WTC11 (cell line): ENCODE results near the gene SORL1. TPM values are rescaled to one million over a fixed set of nuclear protein-coding genes. Genes with fewer than 3 reads are reported as not detected.

Source experiments
- ATAC-seq: fragments of 200-7000 bp; cut with Tn5 transposase; 2 replicates; pipeline ENCODE4 v1.10.0; 2021; ENCODE audit warnings: mild to moderate bottlenecking, moderate library complexity
- CTCF ChIA-PET: fragments of 300-600 bp; sonication (Branson Sonifier 250); formaldehyde crosslinking; loops from one replicate; lab custom pipeline; 2021; ENCODE audit warnings: antibody characterized with exemption; lab: Charles Lee
- POLR2A ChIA-PET: fragments of 350-600 bp; sonication (Branson Sonifier 250); formaldehyde crosslinking; loops from one replicate; lab custom pipeline; 2021; ENCODE audit warnings: antibody characterized with exemption; lab: Charles Lee
- DNase-seq: peaks from one replicate; pipeline ENCODE4 v3.0.0; 2021; ENCODE audit warnings: low spot score
- H3K27ac Mint-ChIP-seq: 2 replicates; pipeline ENCODE4 v1.8.0; 2021; ENCODE audit warnings: mixed read lengths
- H3K27me3 Mint-ChIP-seq: 2 replicates; pipeline ENCODE4 v1.8.0; 2021; ENCODE audit warnings: low read depth, mild to moderate bottlenecking, moderate library complexity, mixed read lengths
- H3K36me3 Mint-ChIP-seq: 2 replicates; pipeline ENCODE4 v1.8.0; 2021; ENCODE audit warnings: mixed read lengths
- H3K4me1 Mint-ChIP-seq: 2 replicates; pipeline ENCODE4 v1.8.0; 2022; ENCODE audit warnings: mixed read lengths
- H3K4me3 Mint-ChIP-seq: 2 replicates; pipeline ENCODE4 v1.8.0; 2021; ENCODE audit warnings: mild to moderate bottlenecking, moderate library complexity, mixed read lengths
- H3K9me3 Mint-ChIP-seq: 2 replicates; pipeline ENCODE4 v1.8.0; 2021; ENCODE audit warnings: mixed read lengths
- CBFB ChIP-seq: sonication (generic); formaldehyde crosslinking; IDR thresholded peaks from 2 replicates; pipeline ENCODE4 v1.8.1; 2022; ENCODE audit warnings: mild to moderate bottlenecking, low read depth, missing genetic modification reagents
- CREM ChIP-seq: sonication (generic); formaldehyde crosslinking; IDR thresholded peaks from 2 replicates; pipeline ENCODE4 v1.8.1; 2022; ENCODE audit warnings: mild to moderate bottlenecking, missing genetic modification reagents, moderate library complexity
- ELF4 ChIP-seq: sonication (generic); formaldehyde crosslinking; IDR thresholded peaks from 2 replicates; pipeline ENCODE4 v1.8.1; 2022; ENCODE audit warnings: low read depth, mild to moderate bottlenecking, moderate library complexity, missing genetic modification reagents
- EMX1 ChIP-seq: fragments of 250-450 bp; sonication (Bioruptor Pico); IDR thresholded peaks from 2 replicates; pipeline ENCODE4 v1.8.0; 2021; ENCODE audit warnings: mild to moderate bottlenecking
- ESRRA ChIP-seq: sonication (generic); formaldehyde crosslinking; IDR thresholded peaks from 2 replicates; pipeline ENCODE4 v1.8.1; 2022; ENCODE audit warnings: mild to moderate bottlenecking, missing genetic modification reagents, borderline replicate concordance
- ETV6 ChIP-seq: sonication (generic); formaldehyde crosslinking; IDR thresholded peaks from 2 replicates; pipeline ENCODE4 v1.8.1; 2022; ENCODE audit warnings: mild to moderate bottlenecking, missing genetic modification reagents
- FOXP1 ChIP-seq: sonication (generic); formaldehyde crosslinking; IDR thresholded peaks from 2 replicates; pipeline ENCODE4 v1.8.0; 2022; ENCODE audit warnings: missing genetic modification reagents, mild to moderate bottlenecking, moderate library complexity, borderline replicate concordance
- JAZF1 ChIP-seq: fragments of 250-450 bp; sonication (Bioruptor Pico); IDR thresholded peaks from 2 replicates; pipeline ENCODE4 v1.9.0; 2021; ENCODE audit warnings: moderate library complexity, mild to moderate bottlenecking, inconsistent platforms
- KAT7 ChIP-seq: sonication (generic); formaldehyde crosslinking; IDR thresholded peaks from 2 replicates; pipeline ENCODE4 v1.8.1; 2023; ENCODE audit warnings: missing genetic modification reagents, mild to moderate bottlenecking, borderline replicate concordance
- SP1 ChIP-seq: sonication (generic); formaldehyde crosslinking; conservative IDR thresholded peaks from 2 replicates; pipeline ENCODE4 v1.8.1; 2022; ENCODE audit warnings: missing genetic modification reagents
- TEAD4 ChIP-seq: sonication (generic); formaldehyde crosslinking; IDR thresholded peaks from 2 replicates; pipeline ENCODE4 v1.8.0; 2022; ENCODE audit warnings: mild to moderate bottlenecking, missing genetic modification reagents
- TP53 ChIP-seq: sonication (generic); formaldehyde crosslinking; IDR thresholded peaks from 2 replicates; pipeline ENCODE4 v1.8.1; 2023; ENCODE audit warnings: mild to moderate bottlenecking, missing genetic modification reagents
- ZBTB21 ChIP-seq: sonication (generic); formaldehyde crosslinking; IDR thresholded peaks from 2 replicates; pipeline ENCODE4 v1.8.1; 2023; ENCODE audit warnings: mild to moderate bottlenecking, missing genetic modification reagents, borderline replicate concordance
- ZNF219 ChIP-seq: sonication (generic); formaldehyde crosslinking; IDR thresholded peaks from 2 replicates; pipeline ENCODE4 v1.8.0; 2023; ENCODE audit warnings: missing genetic modification reagents, mild to moderate bottlenecking, borderline replicate concordance
- total RNA-seq: library from RNA; stranded (reverse); gene quantifications from 3 replicates; pipeline ENCODE4 v1.2.3, GENCODE V29; 2021
- TF ChIP-seq, protein P1 (sequence below): sonication (generic); formaldehyde crosslinking; IDR thresholded peaks from 2 replicates; pipeline ENCODE4 v1.8.1; 2023; ENCODE audit warnings: mild to moderate bottlenecking, moderate library complexity, missing genetic modification reagents
- TF ChIP-seq, protein P2 (sequence below): sonication (generic); formaldehyde crosslinking; IDR thresholded peaks from 2 replicates; pipeline ENCODE4 v1.8.1; 2022; ENCODE audit warnings: missing genetic modification reagents, borderline replicate concordance
- TF ChIP-seq, protein P3 (sequence below): sonication (generic); formaldehyde crosslinking; IDR thresholded peaks from 2 replicates; pipeline ENCODE4 v1.8.0; 2022; ENCODE audit warnings: mild to moderate bottlenecking, missing genetic modification reagents
- TF ChIP-seq, protein P4 (sequence below): fragments of 250-450 bp; sonication (Bioruptor Pico); IDR thresholded peaks from 2 replicates; pipeline ENCODE4 v1.9.0; 2021; ENCODE audit warnings: mild to moderate bottlenecking
- TF ChIP-seq, protein P5 (sequence below): sonication (generic); formaldehyde crosslinking; IDR thresholded peaks from 2 replicates; pipeline ENCODE4 v1.8.0; 2022; ENCODE audit warnings: missing genetic modification reagents

SORL1 gene
- total RNA-seq, 1 experiment from 2014 or later = 87.1 TPM

DNA sequence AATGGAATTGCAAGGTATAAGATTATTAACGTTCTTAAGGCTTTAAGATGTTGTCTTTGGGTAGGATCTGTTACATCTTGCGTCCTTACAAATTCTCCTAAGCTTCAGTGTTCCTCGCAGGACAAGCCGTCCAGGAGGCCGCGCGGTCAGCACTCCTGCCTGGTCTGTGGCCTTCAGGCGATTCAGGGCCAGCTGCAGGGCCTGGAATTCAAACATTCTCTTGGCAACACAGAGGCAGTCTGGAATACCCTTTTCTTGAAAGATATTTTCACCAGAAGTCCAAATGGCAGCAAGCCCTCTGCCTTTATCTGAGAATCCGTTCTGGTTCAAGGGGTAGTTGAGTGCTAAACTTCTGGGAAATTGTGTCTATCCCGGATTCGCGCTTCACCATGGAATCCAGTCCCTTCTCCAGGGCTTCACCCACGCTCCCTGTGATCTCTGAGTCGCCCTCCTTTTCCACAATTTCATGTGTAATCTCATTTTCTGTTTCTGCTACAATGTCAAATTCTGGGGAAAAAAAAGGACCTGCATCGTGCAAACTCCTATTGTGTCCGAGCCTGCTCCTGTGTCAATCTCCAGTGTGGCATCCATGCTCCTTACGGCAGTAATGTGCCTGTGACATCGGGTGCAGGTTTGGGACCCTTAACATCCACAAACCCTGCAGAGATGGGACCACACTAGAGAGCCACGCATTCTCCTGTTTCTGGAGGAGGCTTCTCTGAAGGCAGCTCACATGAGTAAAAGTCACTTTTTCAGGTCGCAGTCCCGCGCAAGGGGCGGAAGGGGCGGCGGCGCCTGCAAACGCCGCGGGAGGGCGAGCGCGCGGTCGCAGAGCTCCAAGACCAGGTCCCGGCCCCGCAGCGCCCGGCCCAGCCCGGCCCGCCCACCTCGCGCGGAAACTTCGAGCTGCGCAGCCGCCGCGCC lies 25.4 kb upstream of the SORL1 start:
- 0 out of 2 replicates have a peak, but pooled peaks cover 5% of the 10 kb centered on the region for H3K36me3 Mint-ChIP-seq
- POLR2A ChIA-PET = no interaction called here
- TF ChIP-seq ETV6 (CRISPR knock-in tag) = 0 out of 2 replicates have a peak, but pooled peaks have one; percentile 34
- 0 out of 2 replicates have a peak, but pooled peaks have one; percentile 53 for TF ChIP-seq CBFB
- no peak for TF ChIP-seq KAT7
- no peak for TF ChIP-seq ZBTB21 (CRISPR knock-in tag)
- TF ChIP-seq, protein P1, sequence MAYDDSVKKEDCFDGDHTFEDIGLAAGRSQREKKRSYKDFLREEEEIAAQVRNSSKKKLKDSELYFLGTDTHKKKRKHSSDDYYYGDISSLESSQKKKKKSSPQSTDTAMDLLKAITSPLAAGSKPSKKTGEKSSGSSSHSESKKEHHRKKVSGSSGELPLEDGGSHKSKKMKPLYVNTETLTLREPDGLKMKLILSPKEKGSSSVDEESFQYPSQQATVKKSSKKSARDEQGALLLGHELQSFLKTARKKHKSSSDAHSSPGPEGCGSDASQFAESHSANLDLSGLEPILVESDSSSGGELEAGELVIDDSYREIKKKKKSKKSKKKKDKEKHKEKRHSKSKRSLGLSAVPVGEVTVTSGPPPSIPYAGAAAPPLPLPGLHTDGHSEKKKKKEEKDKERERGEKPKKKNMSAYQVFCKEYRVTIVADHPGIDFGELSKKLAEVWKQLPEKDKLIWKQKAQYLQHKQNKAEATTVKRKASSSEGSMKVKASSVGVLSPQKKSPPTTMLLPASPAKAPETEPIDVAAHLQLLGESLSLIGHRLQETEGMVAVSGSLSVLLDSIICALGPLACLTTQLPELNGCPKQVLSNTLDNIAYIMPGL (CRISPR knock-in tag) = no peak
- TF ChIP-seq EMX1 (CRISPR knock-in tag) = no peak
- TF ChIP-seq TEAD4 (CRISPR knock-in tag) = no peak
- peak; percentile 57; the same call in 1 of the 2 replicates for TF ChIP-seq FOXP1 (CRISPR knock-in tag)
- TF ChIP-seq SP1 (CRISPR knock-in tag) = 0 out of 2 replicates have a peak, but pooled peaks have one; percentile 23
- TF ChIP-seq, protein P2, sequence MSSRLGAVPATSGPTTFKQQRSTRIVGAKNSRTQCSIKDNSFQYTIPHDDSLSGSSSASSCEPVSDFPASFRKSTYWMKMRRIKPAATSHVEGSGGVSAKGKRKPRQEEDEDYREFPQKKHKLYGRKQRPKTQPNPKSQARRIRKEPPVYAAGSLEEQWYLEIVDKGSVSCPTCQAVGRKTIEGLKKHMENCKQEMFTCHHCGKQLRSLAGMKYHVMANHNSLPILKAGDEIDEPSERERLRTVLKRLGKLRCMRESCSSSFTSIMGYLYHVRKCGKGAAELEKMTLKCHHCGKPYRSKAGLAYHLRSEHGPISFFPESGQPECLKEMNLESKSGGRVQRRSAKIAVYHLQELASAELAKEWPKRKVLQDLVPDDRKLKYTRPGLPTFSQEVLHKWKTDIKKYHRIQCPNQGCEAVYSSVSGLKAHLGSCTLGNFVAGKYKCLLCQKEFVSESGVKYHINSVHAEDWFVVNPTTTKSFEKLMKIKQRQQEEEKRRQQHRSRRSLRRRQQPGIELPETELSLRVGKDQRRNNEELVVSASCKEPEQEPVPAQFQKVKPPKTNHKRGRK (CRISPR knock-in tag) = no peak
- no peak for TF ChIP-seq ZNF219
- no peak for TF ChIP-seq JAZF1 (CRISPR knock-in tag)
- TF ChIP-seq, protein P3, sequence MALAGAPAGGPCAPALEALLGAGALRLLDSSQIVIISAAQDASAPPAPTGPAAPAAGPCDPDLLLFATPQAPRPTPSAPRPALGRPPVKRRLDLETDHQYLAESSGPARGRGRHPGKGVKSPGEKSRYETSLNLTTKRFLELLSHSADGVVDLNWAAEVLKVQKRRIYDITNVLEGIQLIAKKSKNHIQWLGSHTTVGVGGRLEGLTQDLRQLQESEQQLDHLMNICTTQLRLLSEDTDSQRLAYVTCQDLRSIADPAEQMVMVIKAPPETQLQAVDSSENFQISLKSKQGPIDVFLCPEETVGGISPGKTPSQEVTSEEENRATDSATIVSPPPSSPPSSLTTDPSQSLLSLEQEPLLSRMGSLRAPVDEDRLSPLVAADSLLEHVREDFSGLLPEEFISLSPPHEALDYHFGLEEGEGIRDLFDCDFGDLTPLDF (CRISPR knock-in tag) = no peak
- TF ChIP-seq, protein P4, sequence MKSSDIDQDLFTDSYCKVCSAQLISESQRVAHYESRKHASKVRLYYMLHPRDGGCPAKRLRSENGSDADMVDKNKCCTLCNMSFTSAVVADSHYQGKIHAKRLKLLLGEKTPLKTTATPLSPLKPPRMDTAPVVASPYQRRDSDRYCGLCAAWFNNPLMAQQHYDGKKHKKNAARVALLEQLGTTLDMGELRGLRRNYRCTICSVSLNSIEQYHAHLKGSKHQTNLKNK (CRISPR knock-in tag) = no peak
- 0 out of 2 replicates have a peak, but pooled peaks have one; percentile 27 for TF ChIP-seq TP53
- TF ChIP-seq, protein P5, sequence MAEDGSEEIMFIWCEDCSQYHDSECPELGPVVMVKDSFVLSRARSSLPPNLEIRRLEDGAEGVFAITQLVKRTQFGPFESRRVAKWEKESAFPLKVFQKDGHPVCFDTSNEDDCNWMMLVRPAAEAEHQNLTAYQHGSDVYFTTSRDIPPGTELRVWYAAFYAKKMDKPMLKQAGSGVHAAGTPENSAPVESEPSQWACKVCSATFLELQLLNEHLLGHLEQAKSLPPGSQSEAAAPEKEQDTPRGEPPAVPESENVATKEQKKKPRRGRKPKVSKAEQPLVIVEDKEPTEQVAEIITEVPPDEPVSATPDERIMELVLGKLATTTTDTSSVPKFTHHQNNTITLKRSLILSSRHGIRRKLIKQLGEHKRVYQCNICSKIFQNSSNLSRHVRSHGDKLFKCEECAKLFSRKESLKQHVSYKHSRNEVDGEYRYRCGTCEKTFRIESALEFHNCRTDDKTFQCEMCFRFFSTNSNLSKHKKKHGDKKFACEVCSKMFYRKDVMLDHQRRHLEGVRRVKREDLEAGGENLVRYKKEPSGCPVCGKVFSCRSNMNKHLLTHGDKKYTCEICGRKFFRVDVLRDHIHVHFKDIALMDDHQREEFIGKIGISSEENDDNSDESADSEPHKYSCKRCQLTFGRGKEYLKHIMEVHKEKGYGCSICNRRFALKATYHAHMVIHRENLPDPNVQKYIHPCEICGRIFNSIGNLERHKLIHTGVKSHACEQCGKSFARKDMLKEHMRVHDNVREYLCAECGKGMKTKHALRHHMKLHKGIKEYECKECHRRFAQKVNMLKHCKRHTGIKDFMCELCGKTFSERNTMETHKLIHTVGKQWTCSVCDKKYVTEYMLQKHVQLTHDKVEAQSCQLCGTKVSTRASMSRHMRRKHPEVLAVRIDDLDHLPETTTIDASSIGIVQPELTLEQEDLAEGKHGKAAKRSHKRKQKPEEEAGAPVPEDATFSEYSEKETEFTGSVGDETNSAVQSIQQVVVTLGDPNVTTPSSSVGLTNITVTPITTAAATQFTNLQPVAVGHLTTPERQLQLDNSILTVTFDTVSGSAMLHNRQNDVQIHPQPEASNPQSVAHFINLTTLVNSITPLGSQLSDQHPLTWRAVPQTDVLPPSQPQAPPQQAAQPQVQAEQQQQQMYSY (CRISPR knock-in tag) = peak; percentile 40; the same call in 1 of the 2 replicates
- no peak for TF ChIP-seq ESRRA (CRISPR knock-in tag)
- no peak for TF ChIP-seq ELF4 (CRISPR knock-in tag)
- TF ChIP-seq CREM = no peak
- peaks cover 20% of the 10 kb centered on the region for H3K9me3 Mint-ChIP-seq
- peak; percentile 71 for DNase-seq
- peak overlapping the region; percentile 69 for H3K4me3 Mint-ChIP-seq
- peaks cover 23% of the 10 kb centered on the region for H3K27me3 Mint-ChIP-seq
- CTCF ChIA-PET = interaction anchor here (0.6 to 1.7 kb wide), 13 partner anchors 8 to 675 kb away, joined by 3 to 6 read pairs (median 3); partner anchors contain the start of gene SORL1
- H3K27ac Mint-ChIP-seq = no peak overlapping the region
- H3K4me1 Mint-ChIP-seq = peaks cover 14% of the 10 kb centered on the region
- ATAC-seq = peak; percentile 88
